Dermis blood vessel endothelial cell (primary cell): ENCODE measurements around the gene FAM9B. TPM values are rescaled to one million over a fixed set of nuclear protein-coding genes. Genes with fewer than 3 reads are reported as not detected.
"Not testable (repeated sequence)": the region's sequence is repeated elsewhere in the genome, so short reads cannot be mapped to it uniquely, and the experiment has no call there.

Experiments
- DNase-seq: peaks from one replicate; pipeline ENCODE4 v3.0.0; 2010
- total RNA-seq: library from RNA; depleted of rRNA; stranded (reverse); fragments of >200 nt; gene quantifications from 2 replicates; pipeline ENCODE4 v1.2.3, GENCODE V29; 2014

FAM9B gene
- not detected in 2 replicates for total RNA-seq

GRCh38 chrX:9033989-9034388 lies at the start of gene FAM9B:
TSS of gene FAM9B (minus strand) at chrX:9034127. CDS start at chrX:9032986, 1,141 bp downstream.
- DNase-seq: no peak

GRCh38 chrX:9081271-9081670 lies 47.3 kb upstream of the FAM9B start:
- DNase-seq: no peak

- DNase-seq: no peak
Observed at GRCh38 chrX:9074326-9074725, 40.4 kb upstream of the FAM9B start.

GRCh38 chrX:9072281-9072680 lies 38.4 kb upstream of the FAM9B start:
- no peak for DNase-seq

GRCh38 chrX:9071031-9071650 lies 37.2 kb upstream of the FAM9B start:
- DNase-seq: peak; percentile 39

GRCh38 chrX:9069573-9069972 lies 35.6 kb upstream of the FAM9B start:
- no peak for DNase-seq

GRCh38 chrX:9064694-9065093 lies 30.8 kb upstream of the FAM9B start:
- no peak for DNase-seq

GRCh38 chrX:9062641-9063040 lies 28.7 kb upstream of the FAM9B start:
- no peak for DNase-seq

- no peak for DNase-seq
Observed at GRCh38 chrX:9055354-9055753, 21.4 kb upstream of the FAM9B start.

GRCh38 chrX:9052081-9052480 lies 18.2 kb upstream of the FAM9B start:
- no peak for DNase-seq

- no peak for DNase-seq
Observed at GRCh38 chrX:9050331-9050730, 16.4 kb upstream of the FAM9B start.

GRCh38 chrX:9048801-9049200 lies 14.9 kb upstream of the FAM9B start:
- no peak for DNase-seq

- DNase-seq: no peak
Observed at GRCh38 chrX:9038244-9038643, 4.3 kb upstream of the FAM9B start.

- DNase-seq: no peak
Observed at GRCh38 chrX:9037296-9037695, 3.4 kb upstream of the FAM9B start.

GRCh38 chrX:9033586-9033985 lies 341 bp downstream of the FAM9B start:
- no peak for DNase-seq

- no peak for DNase-seq
Observed at GRCh38 chrX:9033179-9033578, 748 bp downstream of the FAM9B start.

- DNase-seq: no peak
Observed at GRCh38 chrX:9023293-9023692, 10.6 kb downstream of the FAM9B start.

- no peak for DNase-seq
Observed at GRCh38 chrX:9019151-9019550, 14.8 kb downstream of the FAM9B start.

GRCh38 chrX:9018332-9018731 lies 15.6 kb downstream of the FAM9B start:
- DNase-seq: not testable (repeated sequence)

- DNase-seq: no peak
Observed at GRCh38 chrX:9003041-9003440, 30.9 kb downstream of the FAM9B start.

GRCh38 chrX:8988446-8988845 lies 45.5 kb downstream of the FAM9B start:
- DNase-seq: no peak

GRCh38 chrX:8987672-8988250 lies 46.2 kb downstream of the FAM9B start:
- no peak for DNase-seq

- DNase-seq: no peak
Observed at GRCh38 chrX:8984231-8984630, 49.7 kb downstream of the FAM9B start.

- no peak for DNase-seq
Observed at GRCh38 chrX:8981723-8982122, 52.2 kb downstream of the FAM9B start.

- DNase-seq: no peak
Observed at GRCh38 chrX:8980756-8981155, 53.2 kb downstream of the FAM9B start.
